GM23338 (cell line): ENCODE data around the gene MRPL48. TPM values are rescaled to one million over a fixed set of nuclear protein-coding genes. Genes with fewer than 3 reads are reported as not detected.

Experiments used
- ATAC-seq: fragments of 200-7000 bp; cut with Tn5 transposase; 3 replicates; pipeline ENCODE4 v1.9.1; 2020
- DNase-seq: peaks from one replicate; pipeline ENCODE4 v3.0.0-alpha.2; 2015; ENCODE audit warnings: low spot score
- H2AFZ ChIP-seq: fragments of 200-600 bp; sonication (generic); 2 replicates; pipeline ENCODE4 v1.8.0; 2016; ENCODE audit warnings: antibody characterized with exemption, mild to moderate bottlenecking, moderate library complexity
- H3F3A ChIP-seq: fragments of 200-600 bp; sonication (generic); replicated peaks from 2 replicates; pipeline ENCODE4 v1.8.0; 2017; ENCODE audit warnings: antibody characterized with exemption, mixed run types, low read depth
- H3K27ac ChIP-seq: fragments of 200-600 bp; sonication (generic); 2 replicates; pipeline ENCODE4 v1.6.1; 2016; ENCODE audit warnings: low read depth
- H3K27me3 ChIP-seq: fragments of 200-600 bp; sonication (generic); 2 replicates; pipeline ENCODE4 v1.8.0; 2016; ENCODE audit warnings: mild to moderate bottlenecking, mixed run types, moderate library complexity; ENCODE audit not compliant: insufficient read depth
- H3K36me3 ChIP-seq: fragments of 200-600 bp; sonication (generic); 2 replicates; pipeline ENCODE4 v1.8.0; 2016; ENCODE audit warnings: mild to moderate bottlenecking; ENCODE audit not compliant: insufficient read depth
- H3K4me1 ChIP-seq: fragments of 200-600 bp; sonication (generic); 2 replicates; pipeline ENCODE4 v1.8.0; 2016; ENCODE audit warnings: mild to moderate bottlenecking, moderate library complexity; ENCODE audit not compliant: insufficient read depth
- H3K4me2 ChIP-seq: fragments of 200-600 bp; sonication (generic); 2 replicates; pipeline ENCODE4 v1.7.1; 2017; ENCODE audit warnings: mixed run types
- H3K4me3 ChIP-seq: fragments of 200-600 bp; sonication (generic); 2 replicates; pipeline ENCODE4 v1.6.1; 2016; ENCODE audit warnings: mixed run types
- H3K79me2 ChIP-seq: fragments of 200-600 bp; sonication (generic); replicated peaks from 2 replicates; pipeline ENCODE4 v1.8.0; 2017; ENCODE audit warnings: mild to moderate bottlenecking; ENCODE audit not compliant: insufficient read depth
- H3K9me2 ChIP-seq: fragments of 200-600 bp; sonication (generic); 2 replicates; pipeline ENCODE4 v1.8.0; 2017; ENCODE audit not compliant: insufficient read depth
- H4K20me1 ChIP-seq: fragments of 200-600 bp; sonication (generic); replicated peaks from 2 replicates; pipeline ENCODE4 v1.8.0; 2017; ENCODE audit warnings: mild to moderate bottlenecking; ENCODE audit not compliant: insufficient read depth
- H3K27ac Mint-ChIP-seq: 2 replicates; pipeline ENCODE4 v1.8.0; 2020; ENCODE audit warnings: inconsistent platforms, mild to moderate bottlenecking, moderate library complexity, mixed read lengths
- H3K27me3 Mint-ChIP-seq: 3 replicates; pipeline ENCODE4 v1.8.0; 2022; ENCODE audit warnings: low read depth, mild to moderate bottlenecking, moderate library complexity, mixed read lengths, inconsistent platforms; ENCODE audit not compliant: insufficient read depth, poor library complexity
- H3K36me3 Mint-ChIP-seq: 3 replicates; pipeline ENCODE4 v1.8.0; 2021; ENCODE audit warnings: low read depth, mild to moderate bottlenecking, inconsistent platforms, moderate library complexity, mixed read lengths
- H3K4me1 Mint-ChIP-seq: 3 replicates; pipeline ENCODE4 v1.8.0; 2020; ENCODE audit warnings: mild to moderate bottlenecking, inconsistent platforms, mixed read lengths
- H3K4me3 Mint-ChIP-seq: 3 replicates; pipeline ENCODE4 v1.8.0; 2021; ENCODE audit warnings: moderate library complexity, mild to moderate bottlenecking, inconsistent platforms, mixed read lengths
- H3K9me3 Mint-ChIP-seq: 3 replicates; pipeline ENCODE4 v1.8.0; 2020; ENCODE audit warnings: moderate library complexity, mild to moderate bottlenecking, inconsistent platforms, mixed read lengths
- CREB1 ChIP-seq: fragments of 250-450 bp; sonication (Bioruptor Pico); IDR thresholded peaks from 2 replicates; pipeline ENCODE4 v1.5.0; 2020; ENCODE audit warnings: low read depth, mild to moderate bottlenecking, moderate library complexity
- EZH2 ChIP-seq: fragments of 200-600 bp; sonication (generic); IDR thresholded peaks from one replicate; pipeline ENCODE4 v1.8.0; 2017; ENCODE audit warnings: antibody characterized with exemption, mild to moderate bottlenecking, low read depth; ENCODE audit not compliant: unreplicated experiment
- EZH2phosphoT487 ChIP-seq: fragments of 200-600 bp; sonication (generic); IDR thresholded peaks from one replicate; pipeline ENCODE4 v1.8.1; 2018; ENCODE audit warnings: antibody characterized with exemption; ENCODE audit not compliant: unreplicated experiment
- JUNB ChIP-seq: IDR thresholded peaks from one replicate; pipeline ENCODE4 v1.6.1; 2016; ENCODE audit warnings: antibody characterized with exemption; ENCODE audit not compliant: unreplicated experiment
- NANOG ChIP-seq: IDR thresholded peaks from 2 replicates; pipeline ENCODE4 v1.6.1; 2016; ENCODE audit warnings: antibody characterized with exemption, borderline replicate concordance
- STAT1 ChIP-seq: IDR thresholded peaks from one replicate; pipeline ENCODE4 v1.6.1; 2016; ENCODE audit warnings: antibody characterized with exemption; ENCODE audit not compliant: unreplicated experiment
- ZNF114 ChIP-seq: fragments of 250-450 bp; sonication (Bioruptor Pico); IDR thresholded peaks from 2 replicates; pipeline ENCODE4 v1.5.0; 2020; ENCODE audit warnings: mild to moderate bottlenecking, moderate library complexity
- ZNF331 ChIP-seq: fragments of 250-450 bp; sonication (Bioruptor Pico); IDR thresholded peaks from 2 replicates; pipeline ENCODE4 v1.5.0; 2020; ENCODE audit warnings: low read depth, mild to moderate bottlenecking, moderate library complexity
- polyA plus RNA-seq: library from polyadenylated mRNA; unstranded; fragments of >200 nt; fragmentation: Nextera tagmentation; extraction: Ambion mirVana; gene quantifications from 2 replicates; pipeline ENCODE4 v1.2.1, GENCODE V29; 2016
- total RNA-seq: library from RNA; depleted of rRNA; stranded (reverse); fragments of >200 nt; shearing (Covaris generic); gene quantifications from 2 replicates; pipeline ENCODE4 v1.2.3, GENCODE V29; 2014
- TF ChIP-seq, protein P1 (sequence below): fragments of 250-450 bp; sonication (Bioruptor Pico); IDR thresholded peaks from 2 replicates; pipeline ENCODE4 v1.5.0; 2020; ENCODE audit warnings: mild to moderate bottlenecking, moderate library complexity
- TF ChIP-seq, protein P2 (sequence below), 2 experiments: fragments of 200-600 bp in 1 of 2; sonication (generic) in 1 of 2; conservative IDR thresholded peaks; 2 replicates each; pipeline versions ENCODE4 v1.5.1 to v1.6.1; 2016 to 2017; ENCODE audit warnings: antibody characterized with exemption in 2 of 2, low read depth in 2 of 2, mild to moderate bottlenecking in 2 of 2, moderate library complexity in 1 of 2

The MRPL48 gene
- total and polyA plus RNA-seq, 2 experiments from 2014 or later, result 24.1 to 103 TPM

DNA sequence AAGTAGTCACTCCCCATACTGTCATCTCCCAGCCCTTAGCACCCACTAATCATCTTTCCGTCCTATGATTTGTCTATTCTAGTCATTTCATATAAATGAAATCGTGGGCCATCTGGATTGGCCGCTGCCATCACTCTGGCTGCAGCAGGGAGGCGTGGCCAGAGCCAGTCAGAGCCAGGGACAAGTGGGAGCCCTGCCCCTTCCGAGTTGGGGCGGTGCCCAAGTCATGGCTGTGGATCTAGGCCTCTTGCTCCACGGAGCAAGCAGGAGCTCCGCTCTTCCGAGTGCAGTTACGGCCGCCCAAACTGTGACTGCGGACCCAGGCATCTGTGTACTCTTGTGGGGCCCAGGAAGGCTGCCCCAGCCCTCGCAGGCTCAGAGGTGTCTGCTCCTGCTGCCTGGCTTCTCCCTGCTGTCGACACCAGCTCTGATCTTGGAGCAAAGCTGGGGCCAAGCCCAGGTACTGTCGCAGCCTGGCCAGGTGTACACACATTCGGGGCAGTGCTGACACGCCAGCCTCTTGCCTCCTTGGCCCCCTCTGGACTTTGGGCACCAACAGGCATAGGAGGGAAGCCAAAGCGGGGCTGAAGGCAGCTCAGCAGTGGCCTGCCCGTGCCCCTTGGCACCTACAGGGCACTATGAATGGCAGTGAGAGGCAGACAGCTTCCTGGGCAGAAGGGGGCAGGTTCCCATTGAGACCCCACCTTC lies 8.4 kb downstream of the MRPL48 start:
- Mint-ChIP-seq H3K36me3 (peaks cover 7% of the 10 kb centered on the region), H3K4me1 (no peaks in the 10 kb centered on the region), H3K4me3 (no peak overlapping the region), H3K27me3 (no peaks in the 10 kb centered on the region), H3K27ac (no peak overlapping the region; the same call in 1 of the 2 replicates), H3K9me3 (no peaks in the 10 kb centered on the region)
- Histone ChIP-seq H3F3A (no peaks in the 10 kb centered on the region), H3K4me2 (no peak overlapping the region), H2AFZ (no peak overlapping the region), H3K9me2 (no peaks in the 10 kb centered on the region), H4K20me1 (peaks cover 6% of the 10 kb centered on the region), H3K79me2 (peaks cover 12% of the 10 kb centered on the region), H3K36me3 (no peaks in the 10 kb centered on the region), H3K27me3 (no peaks in the 10 kb centered on the region), H3K27ac (0 out of 2 replicates have a peak overlapping the region, but pooled peaks have one; percentile 57), H3K4me3 (no peak overlapping the region), H3K4me1 (no peaks in the 10 kb centered on the region)
- no peak for TF ChIP-seq ZNF114 (CRISPR knock-in tag)
- ATAC-seq (peak; percentile 98), DNase-seq (peak; percentile 57)

DNA sequence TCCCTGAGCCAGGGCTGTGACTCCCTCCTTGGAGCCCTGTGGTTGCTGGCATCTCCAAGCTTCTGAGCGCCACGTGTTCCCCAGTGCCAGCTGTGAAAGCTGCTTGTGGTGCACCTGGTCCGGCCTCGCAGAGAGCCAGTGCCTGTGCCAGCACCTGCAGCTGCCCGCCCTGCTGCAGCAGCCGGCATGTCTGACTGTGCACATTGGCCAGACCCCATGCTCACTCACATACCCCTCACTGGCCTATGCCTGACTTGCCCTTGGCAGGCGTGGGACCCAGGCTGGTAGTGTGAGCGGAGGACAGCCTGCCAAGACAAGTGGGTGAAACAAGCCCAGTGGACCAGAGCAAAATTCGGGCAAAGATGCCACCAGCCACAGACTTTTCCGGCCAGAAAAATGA lies 9.8 kb downstream of the MRPL48 start:
- no peak overlapping the region for H3K27ac Mint-ChIP-seq
- no peaks in the 10 kb centered on the region for H3K27me3 Mint-ChIP-seq
- no peak overlapping the region for H3K4me3 ChIP-seq
- H4K20me1 ChIP-seq, result peaks cover 6% of the 10 kb centered on the region
- H3K36me3 Mint-ChIP-seq, result peaks cover 7% of the 10 kb centered on the region
- no peaks in the 10 kb centered on the region for H3K9me3 Mint-ChIP-seq
- no peaks in the 10 kb centered on the region for H3K4me1 Mint-ChIP-seq
- no peaks in the 10 kb centered on the region for H3F3A ChIP-seq
- H3K36me3 ChIP-seq, result no peaks in the 10 kb centered on the region
- H3K79me2 ChIP-seq, result peaks cover 11% of the 10 kb centered on the region; the same call in 1 of the 2 replicates
- no peaks in the 10 kb centered on the region for H3K4me1 ChIP-seq
- DNase-seq (no peak), ATAC-seq (no peak)
- H3K4me3 Mint-ChIP-seq, result no peak overlapping the region
- H3K27me3 ChIP-seq, result no peaks in the 10 kb centered on the region
- no peak overlapping the region for H3K4me2 ChIP-seq
- H3K27ac ChIP-seq, result no peak overlapping the region
- no peaks in the 10 kb centered on the region for H3K9me2 ChIP-seq
- H2AFZ ChIP-seq, result no peak overlapping the region
- TF ChIP-seq EZH2phosphoT487, result no peak
- no peak for TF ChIP-seq NANOG
- TF ChIP-seq, protein P1, sequence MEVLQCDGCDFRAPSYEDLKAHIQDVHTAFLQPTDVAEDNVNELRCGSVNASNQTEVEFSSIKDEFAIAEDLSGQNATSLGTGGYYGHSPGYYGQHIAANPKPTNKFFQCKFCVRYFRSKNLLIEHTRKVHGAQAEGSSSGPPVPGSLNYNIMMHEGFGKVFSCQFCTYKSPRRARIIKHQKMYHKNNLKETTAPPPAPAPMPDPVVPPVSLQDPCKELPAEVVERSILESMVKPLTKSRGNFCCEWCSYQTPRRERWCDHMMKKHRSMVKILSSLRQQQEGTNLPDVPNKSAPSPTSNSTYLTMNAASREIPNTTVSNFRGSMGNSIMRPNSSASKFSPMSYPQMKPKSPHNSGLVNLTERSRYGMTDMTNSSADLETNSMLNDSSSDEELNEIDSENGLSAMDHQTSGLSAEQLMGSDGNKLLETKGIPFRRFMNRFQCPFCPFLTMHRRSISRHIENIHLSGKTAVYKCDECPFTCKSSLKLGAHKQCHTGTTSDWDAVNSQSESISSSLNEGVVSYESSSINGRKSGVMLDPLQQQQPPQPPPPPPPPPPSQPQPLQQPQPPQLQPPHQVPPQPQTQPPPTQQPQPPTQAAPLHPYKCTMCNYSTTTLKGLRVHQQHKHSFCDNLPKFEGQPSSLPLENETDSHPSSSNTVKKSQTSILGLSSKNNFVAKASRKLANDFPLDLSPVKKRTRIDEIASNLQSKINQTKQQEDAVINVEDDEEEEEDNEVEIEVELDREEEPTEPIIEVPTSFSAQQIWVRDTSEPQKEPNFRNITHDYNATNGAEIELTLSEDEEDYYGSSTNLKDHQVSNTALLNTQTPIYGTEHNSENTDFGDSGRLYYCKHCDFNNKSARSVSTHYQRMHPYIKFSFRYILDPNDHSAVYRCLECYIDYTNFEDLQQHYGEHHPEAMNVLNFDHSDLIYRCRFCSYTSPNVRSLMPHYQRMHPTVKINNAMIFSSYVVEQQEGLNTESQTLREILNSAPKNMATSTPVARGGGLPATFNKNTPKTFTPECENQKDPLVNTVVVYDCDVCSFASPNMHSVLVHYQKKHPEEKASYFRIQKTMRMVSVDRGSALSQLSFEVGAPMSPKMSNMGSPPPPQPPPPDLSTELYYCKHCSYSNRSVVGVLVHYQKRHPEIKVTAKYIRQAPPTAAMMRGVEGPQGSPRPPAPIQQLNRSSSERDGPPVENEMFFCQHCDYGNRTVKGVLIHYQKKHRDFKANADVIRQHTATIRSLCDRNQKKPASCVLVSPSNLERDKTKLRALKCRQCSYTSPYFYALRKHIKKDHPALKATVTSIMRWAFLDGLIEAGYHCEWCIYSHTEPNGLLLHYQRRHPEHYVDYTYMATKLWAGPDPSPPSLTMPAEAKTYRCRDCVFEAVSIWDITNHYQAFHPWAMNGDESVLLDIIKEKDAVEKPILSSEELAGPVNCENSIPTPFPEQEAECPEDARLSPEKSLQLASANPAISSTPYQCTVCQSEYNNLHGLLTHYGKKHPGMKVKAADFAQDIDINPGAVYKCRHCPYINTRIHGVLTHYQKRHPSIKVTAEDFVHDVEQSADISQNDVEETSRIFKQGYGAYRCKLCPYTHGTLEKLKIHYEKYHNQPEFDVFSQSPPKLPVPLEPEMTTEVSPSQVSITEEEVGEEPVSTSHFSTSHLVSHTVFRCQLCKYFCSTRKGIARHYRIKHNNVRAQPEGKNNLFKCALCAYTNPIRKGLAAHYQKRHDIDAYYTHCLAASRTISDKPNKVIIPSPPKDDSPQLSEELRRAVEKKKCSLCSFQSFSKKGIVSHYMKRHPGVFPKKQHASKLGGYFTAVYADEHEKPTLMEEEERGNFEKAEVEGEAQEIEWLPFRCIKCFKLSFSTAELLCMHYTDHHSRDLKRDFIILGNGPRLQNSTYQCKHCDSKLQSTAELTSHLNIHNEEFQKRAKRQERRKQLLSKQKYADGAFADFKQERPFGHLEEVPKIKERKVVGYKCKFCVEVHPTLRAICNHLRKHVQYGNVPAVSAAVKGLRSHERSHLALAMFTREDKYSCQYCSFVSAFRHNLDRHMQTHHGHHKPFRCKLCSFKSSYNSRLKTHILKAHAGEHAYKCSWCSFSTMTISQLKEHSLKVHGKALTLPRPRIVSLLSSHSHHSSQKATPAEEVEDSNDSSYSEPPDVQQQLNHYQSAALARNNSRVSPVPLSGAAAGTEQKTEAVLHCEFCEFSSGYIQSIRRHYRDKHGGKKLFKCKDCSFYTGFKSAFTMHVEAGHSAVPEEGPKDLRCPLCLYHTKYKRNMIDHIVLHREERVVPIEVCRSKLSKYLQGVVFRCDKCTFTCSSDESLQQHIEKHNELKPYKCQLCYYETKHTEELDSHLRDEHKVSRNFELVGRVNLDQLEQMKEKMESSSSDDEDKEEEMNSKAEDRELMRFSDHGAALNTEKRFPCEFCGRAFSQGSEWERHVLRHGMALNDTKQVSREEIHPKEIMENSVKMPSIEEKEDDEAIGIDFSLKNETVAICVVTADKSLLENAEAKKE, result no peak
- TF ChIP-seq STAT1, result no peak
- TF ChIP-seq JUNB, result no peak
- TF ChIP-seq ZNF331 (CRISPR knock-in tag), result no peak
- no peak for TF ChIP-seq CREB1 (CRISPR knock-in tag)
- TF ChIP-seq EZH2, result no peak
- TF ChIP-seq ZNF114 (CRISPR knock-in tag), result no peak
- TF ChIP-seq, protein P2, sequence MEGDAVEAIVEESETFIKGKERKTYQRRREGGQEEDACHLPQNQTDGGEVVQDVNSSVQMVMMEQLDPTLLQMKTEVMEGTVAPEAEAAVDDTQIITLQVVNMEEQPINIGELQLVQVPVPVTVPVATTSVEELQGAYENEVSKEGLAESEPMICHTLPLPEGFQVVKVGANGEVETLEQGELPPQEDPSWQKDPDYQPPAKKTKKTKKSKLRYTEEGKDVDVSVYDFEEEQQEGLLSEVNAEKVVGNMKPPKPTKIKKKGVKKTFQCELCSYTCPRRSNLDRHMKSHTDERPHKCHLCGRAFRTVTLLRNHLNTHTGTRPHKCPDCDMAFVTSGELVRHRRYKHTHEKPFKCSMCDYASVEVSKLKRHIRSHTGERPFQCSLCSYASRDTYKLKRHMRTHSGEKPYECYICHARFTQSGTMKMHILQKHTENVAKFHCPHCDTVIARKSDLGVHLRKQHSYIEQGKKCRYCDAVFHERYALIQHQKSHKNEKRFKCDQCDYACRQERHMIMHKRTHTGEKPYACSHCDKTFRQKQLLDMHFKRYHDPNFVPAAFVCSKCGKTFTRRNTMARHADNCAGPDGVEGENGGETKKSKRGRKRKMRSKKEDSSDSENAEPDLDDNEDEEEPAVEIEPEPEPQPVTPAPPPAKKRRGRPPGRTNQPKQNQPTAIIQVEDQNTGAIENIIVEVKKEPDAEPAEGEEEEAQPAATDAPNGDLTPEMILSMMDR (conservative IDR thresholded peaks at IDR 0.05; ENCODE audit: low read depth in 2 of 2), result no peak
